HCT116 (cell line): ENCODE results near the gene LRP2BP. TPM values are rescaled to one million over a fixed set of nuclear protein-coding genes. Genes with fewer than 3 reads are reported as not detected.

Experiments used
- ATAC-seq: fragments of 200-7000 bp; cut with Tn5 transposase; 2 replicates; pipeline ENCODE4 v1.9.1; 2020; ENCODE audit warnings: mild to moderate bottlenecking, moderate library complexity
- BruUV-seq: library from RNA; stranded (reverse); fragments of 400-500 nt; replicated peaks from 2 replicates; lab custom pipeline; 2021; lab: Mats Ljungman, UMichigan
- CTCF ChIA-PET: fragments of 300-600 bp; sonication (Branson Sonifier 250); formaldehyde crosslinking; loops from one replicate; lab custom pipeline; 2021; ENCODE audit warnings: antibody characterized with exemption; lab: Charles Lee
- POLR2A ChIA-PET: fragments of 300-600, 350-600 bp; sonication (Branson Sonifier 250); formaldehyde crosslinking; loops from one replicate; lab custom pipeline; 2021; ENCODE audit warnings: antibody characterized with exemption; lab: Charles Lee
- RAD21 ChIA-PET, 2 experiments: fragments of 300-600 bp; sonication (Branson Sonifier 250); formaldehyde crosslinking; loops; one replicate each; lab custom pipeline; 2023; ENCODE audit warnings: low total read pairs in 2 of 2; ENCODE audit not compliant: uncharacterized antibody in 2 of 2, unreplicated experiment in 2 of 2, low non-redundant PET in 1 of 2; lab: Charles Lee
- DNase-seq: peaks from one replicate; pipeline ENCODE4 v3.0.0-alpha.2; 2010; ENCODE audit warnings: low read depth, low spot score
- H2AFZ ChIP-seq: fragments of 200-600 bp; shearing (Covaris generic), sonication (generic); 2 replicates; pipeline ENCODE4 v1.6.1; 2017; ENCODE audit warnings: low read depth, mixed run types, mixed read lengths, antibody characterized with exemption, low read length; ENCODE audit not compliant: poor library complexity, severe bottlenecking
- H3K27ac ChIP-seq: 2 replicates; pipeline ENCODE4 v1.5.1; 2012; ENCODE audit warnings: low read depth, low read length
- H3K27me3 ChIP-seq: fragments of 200-600 bp; sonication (generic); 2 replicates; pipeline ENCODE4 v1.6.1; 2016; ENCODE audit warnings: mixed run types, low read length, mixed read lengths; ENCODE audit not compliant: insufficient read depth
- H3K36me3 ChIP-seq, 2 experiments: fragments of 200-500 bp in 1 of 2; fragments of 200-600 bp in 1 of 2; sonication (Bioruptor generic) in 1 of 2; sonication (generic) in 1 of 2; 2 replicates each; pipeline versions ENCODE4 v1.5.1 to v1.6.1; 2014 to 2016; ENCODE audit warnings: low read length in 2 of 2, inconsistent platforms in 1 of 2, mixed read lengths in 1 of 2, mixed run types in 1 of 2; ENCODE audit not compliant: insufficient read depth in 2 of 2, control insufficient read depth in 1 of 2
- H3K4me1 ChIP-seq, 2 experiments: fragments of 200-600 bp in 1 of 2; sonication (generic) in 1 of 2; 2 replicates each; pipeline versions ENCODE4 v1.5.1 to v1.6.1; 2012 to 2017; ENCODE audit warnings: low read length in 2 of 2, inconsistent platforms in 1 of 2, mild to moderate bottlenecking in 1 of 2, mixed read lengths in 1 of 2, mixed run types in 1 of 2, moderate library complexity in 1 of 2; ENCODE audit not compliant: insufficient read depth in 2 of 2, control insufficient read depth in 1 of 2
- H3K4me2 ChIP-seq: fragments of 200-600 bp; sonication (generic); 2 replicates; pipeline ENCODE4 v1.6.1; 2017; ENCODE audit warnings: mixed run types, low read length, mixed read lengths
- H3K4me3 ChIP-seq, 2 experiments: fragments of 200-600 bp in 1 of 2; sonication (generic) in 1 of 2; replicated peaks in 1 of 2; 2 replicates each; pipeline ENCODE4 v1.5.1; 2011 to 2016; ENCODE audit warnings: low read length in 2 of 2, control low read depth in 1 of 2, low read depth in 1 of 2, mild to moderate bottlenecking in 1 of 2, mixed read lengths in 1 of 2, mixed run types in 1 of 2
- H3K79me2 ChIP-seq: fragments of 200-600 bp; sonication (generic); 2 replicates; pipeline ENCODE4 v1.6.1; 2017; ENCODE audit warnings: mild to moderate bottlenecking, mixed run types, low read length, moderate library complexity, mixed read lengths; ENCODE audit not compliant: insufficient read depth
- H3K9ac ChIP-seq: fragments of 200-600 bp; sonication (generic); 2 replicates; pipeline ENCODE4 v1.6.1; 2016; ENCODE audit warnings: low read length, mixed read lengths
- H3K9me2 ChIP-seq: fragments of 200-600 bp; sonication (generic), shearing (Covaris generic); 2 replicates; pipeline ENCODE4 v1.6.1; 2017; ENCODE audit warnings: mixed run types, mild to moderate bottlenecking, moderate library complexity; ENCODE audit not compliant: insufficient read depth
- H3K9me3 ChIP-seq, 2 experiments: fragments of 200-500 bp in 1 of 2; fragments of 200-600 bp in 1 of 2; sonication (Bioruptor generic) in 1 of 2; sonication (generic) in 1 of 2; 2 replicates each; pipeline ENCODE4 v1.6.1; 2014 to 2017; ENCODE audit warnings: low read length in 2 of 2, mixed read lengths in 2 of 2, inconsistent platforms in 1 of 2, low read depth in 1 of 2, mild to moderate bottlenecking in 1 of 2, mixed run types in 1 of 2, moderate library complexity in 1 of 2; ENCODE audit not compliant: control insufficient read depth in 1 of 2, insufficient read depth in 1 of 2
- H4K20me1 ChIP-seq: fragments of 200-600 bp; sonication (generic), shearing (Covaris generic); 2 replicates; pipeline ENCODE4 v1.6.1; 2017; ENCODE audit warnings: mixed run types, mild to moderate bottlenecking, moderate library complexity; ENCODE audit not compliant: insufficient read depth
- CBX3 ChIP-seq: IDR thresholded peaks from 2 replicates; pipeline ENCODE4 v1.6.1; 2012; ENCODE audit warnings: low read depth
- EGR1 ChIP-seq: IDR thresholded peaks from 2 replicates; pipeline ENCODE4 v1.6.1; 2012; ENCODE audit warnings: low read depth
- EZH2phosphoT487 ChIP-seq: fragments of 200-600 bp; IDR thresholded peaks from 2 replicates; pipeline ENCODE4 v1.6.1; 2018; ENCODE audit warnings: antibody characterized with exemption, borderline replicate concordance
- FOSL1 ChIP-seq: IDR thresholded peaks from 2 replicates; pipeline ENCODE4 v1.6.1; 2012; ENCODE audit warnings: low read depth
- POLR2A ChIP-seq: IDR thresholded peaks from 2 replicates; pipeline ENCODE4 v1.7.0; 2011; ENCODE audit warnings: borderline replicate concordance; ENCODE audit not compliant: insufficient read depth, insufficient read length; ENCODE audit errors: extremely low read depth
- POLR2AphosphoS5 ChIP-seq: IDR thresholded peaks from 2 replicates; pipeline ENCODE4 v1.6.1; 2011; ENCODE audit warnings: mild to moderate bottlenecking, low read depth, low read length, moderate library complexity
- SIN3A ChIP-seq: IDR thresholded peaks from 2 replicates; pipeline ENCODE4 v1.6.1; 2012; ENCODE audit warnings: low read depth
- TCF7L2 ChIP-seq: IDR thresholded peaks from 2 replicates; pipeline ENCODE4 v1.7.0; 2011; ENCODE audit warnings: borderline replicate concordance, inconsistent platforms; ENCODE audit not compliant: insufficient read depth, insufficient read length; ENCODE audit errors: extremely low read depth
- ZFX ChIP-seq: fragments of 450-650 bp; IDR thresholded peaks from 2 replicates; pipeline ENCODE4 v1.6.1; 2017
- intact Hi-C: fragments of 100-400 bp; cut with micrococcal nuclease; formaldehyde crosslinking; loops from 2 replicates; pipeline ENCODE4 v1.10.0; 2022
- total RNA-seq: library from RNA; stranded (reverse); gene quantifications from one replicate; pipeline ENCODE4 v1.2.1, GENCODE V29; 2021; ENCODE audit not compliant: unreplicated experiment
- TF ChIP-seq, protein P1 (sequence below): IDR thresholded peaks from 2 replicates; pipeline ENCODE4 v1.6.1; 2012; ENCODE audit warnings: low read depth
- TF ChIP-seq, protein P2 (sequence below): IDR thresholded peaks from 2 replicates; pipeline ENCODE4 v1.6.1; 2012
- TF ChIP-seq, protein P3 (sequence below): IDR thresholded peaks from 2 replicates; pipeline ENCODE4 v1.6.1; 2011; ENCODE audit warnings: mild to moderate bottlenecking, low read length, moderate library complexity; ENCODE audit not compliant: insufficient replicate concordance; ENCODE audit errors: extremely low read depth
- TF ChIP-seq, protein P4 (sequence below), 3 experiments: fragments of 200-600 bp in 1 of 3; sonication (generic) in 1 of 3; IDR thresholded peaks in 2 of 3; conservative IDR thresholded peaks in 1 of 3; 2 replicates each; pipeline ENCODE4 v1.5.1; 2012 to 2017; ENCODE audit warnings: low read depth in 2 of 3, low read length in 2 of 3, antibody characterized with exemption in 1 of 3, borderline replicate concordance in 1 of 3, control low read depth in 1 of 3, mild to moderate bottlenecking in 1 of 3, mixed read lengths in 1 of 3, mixed run types in 1 of 3, moderate library complexity in 1 of 3; ENCODE audit not compliant: insufficient read depth in 1 of 3

LRP2BP gene
- total RNA-seq, 1 experiment from 2014 or later = 2.9 TPM

DNA sequence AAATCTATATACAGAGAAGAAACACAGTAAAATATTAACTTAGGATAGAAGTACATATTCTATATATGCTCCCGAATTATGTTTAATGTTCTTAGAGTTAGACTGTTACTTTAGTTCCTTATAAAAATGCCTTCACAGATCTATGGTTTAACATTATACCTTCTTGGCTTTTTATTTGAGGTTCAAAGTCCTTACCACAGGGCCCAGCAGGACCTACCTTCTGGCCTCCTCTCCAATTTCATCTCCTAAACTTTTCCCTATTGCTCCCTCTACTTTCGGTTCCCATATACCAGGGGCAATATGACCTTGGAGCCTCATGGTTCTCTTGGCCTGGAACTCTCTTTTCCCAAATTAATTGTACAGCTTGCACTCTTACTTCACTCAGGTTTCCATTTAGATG is 12.7 kb upstream of the LRP2BP start:
- H3K4me1 ChIP-seq = no peaks in the 10 kb centered on the region
- H3K4me2 ChIP-seq = no peak overlapping the region
- H4K20me1 ChIP-seq = no peaks in the 10 kb centered on the region
- RAD21 ChIA-PET = no interaction called here
- intact Hi-C loops = no loop called here
- H3K9ac ChIP-seq = no peak overlapping the region
- no peak overlapping the region for H3K27ac ChIP-seq
- H3K9me2 ChIP-seq = no peaks in the 10 kb centered on the region
- no peak for DNase-seq
- H3K4me3 ChIP-seq = no peak overlapping the region
- no peaks in the 10 kb centered on the region for H3K27me3 ChIP-seq
- TF ChIP-seq, protein P1, sequence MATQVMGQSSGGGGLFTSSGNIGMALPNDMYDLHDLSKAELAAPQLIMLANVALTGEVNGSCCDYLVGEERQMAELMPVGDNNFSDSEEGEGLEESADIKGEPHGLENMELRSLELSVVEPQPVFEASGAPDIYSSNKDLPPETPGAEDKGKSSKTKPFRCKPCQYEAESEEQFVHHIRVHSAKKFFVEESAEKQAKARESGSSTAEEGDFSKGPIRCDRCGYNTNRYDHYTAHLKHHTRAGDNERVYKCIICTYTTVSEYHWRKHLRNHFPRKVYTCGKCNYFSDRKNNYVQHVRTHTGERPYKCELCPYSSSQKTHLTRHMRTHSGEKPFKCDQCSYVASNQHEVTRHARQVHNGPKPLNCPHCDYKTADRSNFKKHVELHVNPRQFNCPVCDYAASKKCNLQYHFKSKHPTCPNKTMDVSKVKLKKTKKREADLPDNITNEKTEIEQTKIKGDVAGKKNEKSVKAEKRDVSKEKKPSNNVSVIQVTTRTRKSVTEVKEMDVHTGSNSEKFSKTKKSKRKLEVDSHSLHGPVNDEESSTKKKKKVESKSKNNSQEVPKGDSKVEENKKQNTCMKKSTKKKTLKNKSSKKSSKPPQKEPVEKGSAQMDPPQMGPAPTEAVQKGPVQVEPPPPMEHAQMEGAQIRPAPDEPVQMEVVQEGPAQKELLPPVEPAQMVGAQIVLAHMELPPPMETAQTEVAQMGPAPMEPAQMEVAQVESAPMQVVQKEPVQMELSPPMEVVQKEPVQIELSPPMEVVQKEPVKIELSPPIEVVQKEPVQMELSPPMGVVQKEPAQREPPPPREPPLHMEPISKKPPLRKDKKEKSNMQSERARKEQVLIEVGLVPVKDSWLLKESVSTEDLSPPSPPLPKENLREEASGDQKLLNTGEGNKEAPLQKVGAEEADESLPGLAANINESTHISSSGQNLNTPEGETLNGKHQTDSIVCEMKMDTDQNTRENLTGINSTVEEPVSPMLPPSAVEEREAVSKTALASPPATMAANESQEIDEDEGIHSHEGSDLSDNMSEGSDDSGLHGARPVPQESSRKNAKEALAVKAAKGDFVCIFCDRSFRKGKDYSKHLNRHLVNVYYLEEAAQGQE = no peak
- TF ChIP-seq ZFX (no peak), POLR2AphosphoS5 (no peak), CBX3 (no peak), EZH2phosphoT487 (no peak), FOSL1 (no peak), SIN3A (no peak), POLR2A (no peak), TCF7L2 (no peak), EGR1 (no peak)
- TF ChIP-seq, protein P2, sequence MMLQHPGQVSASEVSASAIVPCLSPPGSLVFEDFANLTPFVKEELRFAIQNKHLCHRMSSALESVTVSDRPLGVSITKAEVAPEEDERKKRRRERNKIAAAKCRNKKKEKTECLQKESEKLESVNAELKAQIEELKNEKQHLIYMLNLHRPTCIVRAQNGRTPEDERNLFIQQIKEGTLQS = no peak
- TF ChIP-seq, protein P3, sequence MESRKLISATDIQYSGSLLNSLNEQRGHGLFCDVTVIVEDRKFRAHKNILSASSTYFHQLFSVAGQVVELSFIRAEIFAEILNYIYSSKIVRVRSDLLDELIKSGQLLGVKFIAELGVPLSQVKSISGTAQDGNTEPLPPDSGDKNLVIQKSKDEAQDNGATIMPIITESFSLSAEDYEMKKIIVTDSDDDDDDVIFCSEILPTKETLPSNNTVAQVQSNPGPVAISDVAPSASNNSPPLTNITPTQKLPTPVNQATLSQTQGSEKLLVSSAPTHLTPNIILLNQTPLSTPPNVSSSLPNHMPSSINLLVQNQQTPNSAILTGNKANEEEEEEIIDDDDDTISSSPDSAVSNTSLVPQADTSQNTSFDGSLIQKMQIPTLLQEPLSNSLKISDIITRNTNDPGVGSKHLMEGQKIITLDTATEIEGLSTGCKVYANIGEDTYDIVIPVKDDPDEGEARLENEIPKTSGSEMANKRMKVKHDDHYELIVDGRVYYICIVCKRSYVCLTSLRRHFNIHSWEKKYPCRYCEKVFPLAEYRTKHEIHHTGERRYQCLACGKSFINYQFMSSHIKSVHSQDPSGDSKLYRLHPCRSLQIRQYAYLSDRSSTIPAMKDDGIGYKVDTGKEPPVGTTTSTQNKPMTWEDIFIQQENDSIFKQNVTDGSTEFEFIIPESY = no peak
- TF ChIP-seq, protein P4, sequence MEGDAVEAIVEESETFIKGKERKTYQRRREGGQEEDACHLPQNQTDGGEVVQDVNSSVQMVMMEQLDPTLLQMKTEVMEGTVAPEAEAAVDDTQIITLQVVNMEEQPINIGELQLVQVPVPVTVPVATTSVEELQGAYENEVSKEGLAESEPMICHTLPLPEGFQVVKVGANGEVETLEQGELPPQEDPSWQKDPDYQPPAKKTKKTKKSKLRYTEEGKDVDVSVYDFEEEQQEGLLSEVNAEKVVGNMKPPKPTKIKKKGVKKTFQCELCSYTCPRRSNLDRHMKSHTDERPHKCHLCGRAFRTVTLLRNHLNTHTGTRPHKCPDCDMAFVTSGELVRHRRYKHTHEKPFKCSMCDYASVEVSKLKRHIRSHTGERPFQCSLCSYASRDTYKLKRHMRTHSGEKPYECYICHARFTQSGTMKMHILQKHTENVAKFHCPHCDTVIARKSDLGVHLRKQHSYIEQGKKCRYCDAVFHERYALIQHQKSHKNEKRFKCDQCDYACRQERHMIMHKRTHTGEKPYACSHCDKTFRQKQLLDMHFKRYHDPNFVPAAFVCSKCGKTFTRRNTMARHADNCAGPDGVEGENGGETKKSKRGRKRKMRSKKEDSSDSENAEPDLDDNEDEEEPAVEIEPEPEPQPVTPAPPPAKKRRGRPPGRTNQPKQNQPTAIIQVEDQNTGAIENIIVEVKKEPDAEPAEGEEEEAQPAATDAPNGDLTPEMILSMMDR (IDR thresholded peaks at IDR 0.05 in 2 of 3, conservative IDR thresholded peaks at IDR 0.05 in 1 of 3; ENCODE audit: borderline replicate concordance in 1 of 3, insufficient read depth in 1 of 3, low read depth in 2 of 3, low read length in 2 of 3) = no peak
- H2AFZ ChIP-seq = no peak overlapping the region
- H3K36me3 ChIP-seq = no peaks in the 10 kb centered on the region
- no peaks in the 10 kb centered on the region for H3K9me3 ChIP-seq
- no peaks in the 10 kb centered on the region for H3K79me2 ChIP-seq
- ATAC-seq = no peak
- POLR2A ChIA-PET = no interaction called here
- no TSS peak for BruUV-seq
- CTCF ChIA-PET = no interaction called here
